GM19043 (cell line): ENCODE measurements around the gene FTL.

ENCODE experiments used
- ATAC-seq: cut with Tn5 transposase; IDR thresholded peaks from one replicate; pipeline ENCODE4 v1.9.1; 2021; ENCODE audit warnings: low read depth; ENCODE audit not compliant: unreplicated experiment

Gene FTL

DNA sequence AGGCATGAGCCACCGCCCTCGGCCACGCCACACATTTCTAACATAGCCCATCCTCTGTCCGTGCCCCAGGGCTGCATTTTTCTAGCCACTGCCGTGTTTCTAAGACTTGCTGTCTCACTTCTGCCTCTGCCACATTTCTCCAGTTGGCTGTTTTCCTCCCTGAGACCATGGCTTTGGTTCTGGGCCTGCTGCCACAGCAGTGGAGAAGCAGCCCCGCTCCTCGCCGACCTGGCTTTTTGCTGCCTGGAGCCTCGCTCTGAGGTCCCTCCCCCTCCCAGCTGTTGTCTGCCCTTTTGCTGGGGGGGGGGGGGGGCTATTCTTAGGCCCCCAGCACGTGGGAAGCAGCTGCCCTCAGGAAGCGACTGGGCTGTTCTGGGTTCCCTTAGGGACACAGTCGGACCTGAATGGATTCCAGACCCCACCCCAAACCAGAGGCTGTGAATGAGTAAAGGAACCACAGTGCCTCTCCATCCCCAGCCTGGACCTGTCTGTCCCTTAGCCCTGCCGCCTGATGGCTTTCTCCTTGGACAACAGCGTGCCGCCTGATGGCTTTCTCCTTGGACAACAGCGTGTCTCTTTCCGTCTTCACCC lies 24.7 kb downstream of the FTL start:
- no peak for ATAC-seq

- no peak for ATAC-seq
Observed at GRCh38 chr19:48990400-48990799, 25.3 kb downstream of the FTL start.

- no peak for ATAC-seq
Observed at GRCh38 chr19:48991011-48991609, 26.0 kb downstream of the FTL start.

DNA sequence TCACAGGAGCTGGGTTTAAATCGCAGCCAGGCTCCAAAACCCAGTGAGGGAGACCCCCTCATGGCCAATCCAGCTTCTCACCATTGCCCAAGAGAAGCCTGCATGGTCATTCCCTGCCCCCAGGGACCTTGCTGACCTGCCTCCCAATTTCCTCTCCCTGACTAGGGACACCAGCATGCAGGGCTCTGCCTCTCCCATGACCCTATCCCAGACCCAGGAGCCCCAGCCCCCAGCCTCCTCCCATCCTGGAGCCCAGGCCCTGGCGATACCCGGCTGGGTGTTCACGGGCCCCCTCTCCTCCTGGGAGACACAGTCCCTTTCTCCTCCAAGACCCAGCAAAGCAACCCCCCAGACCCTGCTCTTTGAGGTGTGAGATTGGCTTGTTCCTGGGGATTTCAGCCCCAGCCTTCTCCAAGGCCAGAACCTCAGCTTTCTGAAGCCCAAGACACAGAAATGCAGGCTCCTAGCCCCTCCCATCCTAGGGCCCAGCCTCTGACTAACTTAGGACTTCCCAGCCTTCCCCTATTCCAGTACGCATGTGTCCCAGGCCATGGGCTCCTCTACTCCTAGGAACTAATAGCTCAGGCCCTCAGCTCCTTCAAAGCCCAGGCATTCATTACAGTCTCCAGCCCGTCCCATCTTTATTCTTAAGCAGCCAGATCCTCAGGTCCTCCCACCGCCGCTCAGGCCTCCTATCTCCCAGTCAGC lies 26.9 kb downstream of the FTL start:
- no peak for ATAC-seq

DNA sequence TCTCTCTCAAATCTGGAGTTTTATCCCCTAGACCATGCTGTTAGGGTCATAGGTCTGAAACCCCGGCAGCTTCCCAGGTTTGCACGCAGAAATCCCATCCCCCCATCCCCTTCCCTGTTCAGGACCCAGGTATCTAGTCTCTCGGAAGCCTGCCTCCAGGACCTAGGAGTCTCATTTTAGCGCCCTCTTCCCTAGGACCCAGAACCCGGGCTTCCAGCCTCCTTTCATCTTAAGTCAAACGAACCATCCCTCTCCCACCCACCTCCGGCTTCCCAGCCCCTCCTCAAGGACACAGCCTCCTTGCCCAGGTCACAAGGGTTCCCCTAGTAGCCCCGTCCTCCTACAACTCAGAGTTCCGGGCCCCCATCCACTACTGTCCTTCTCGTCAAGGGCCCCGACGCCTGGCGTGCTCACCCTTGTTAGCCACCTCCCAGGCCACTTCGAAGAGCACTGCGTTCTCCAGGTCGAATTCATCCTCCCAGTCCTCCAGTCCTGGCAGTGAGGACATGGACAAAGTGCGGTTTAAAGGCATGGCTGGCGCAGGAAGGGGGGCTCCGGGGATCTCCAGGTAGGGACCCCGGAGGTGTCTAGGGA lies 27.6 kb downstream of the FTL start:
- no peak for ATAC-seq

GRCh38 chr19:48993175-48994034 lies 28.3 kb downstream of the FTL start, which contains the start of the genes GYS1 and RUVBL2:
TSS of gene GYS1 (minus strand) at chr19:48993309. CDS start at chr19:48993112, 197 bp downstream.
TSS of gene RUVBL2 (plus strand) at chr19:48993887. CDS start at chr19:48993912, 25 bp downstream.
- ATAC-seq = peak; percentile 87

- no peak for ATAC-seq
Observed at GRCh38 chr19:48994035-48994386, 28.9 kb downstream of the FTL start.

GRCh38 chr19:48997972-48998371 lies 32.9 kb downstream of the FTL start:
- no peak for ATAC-seq

DNA sequence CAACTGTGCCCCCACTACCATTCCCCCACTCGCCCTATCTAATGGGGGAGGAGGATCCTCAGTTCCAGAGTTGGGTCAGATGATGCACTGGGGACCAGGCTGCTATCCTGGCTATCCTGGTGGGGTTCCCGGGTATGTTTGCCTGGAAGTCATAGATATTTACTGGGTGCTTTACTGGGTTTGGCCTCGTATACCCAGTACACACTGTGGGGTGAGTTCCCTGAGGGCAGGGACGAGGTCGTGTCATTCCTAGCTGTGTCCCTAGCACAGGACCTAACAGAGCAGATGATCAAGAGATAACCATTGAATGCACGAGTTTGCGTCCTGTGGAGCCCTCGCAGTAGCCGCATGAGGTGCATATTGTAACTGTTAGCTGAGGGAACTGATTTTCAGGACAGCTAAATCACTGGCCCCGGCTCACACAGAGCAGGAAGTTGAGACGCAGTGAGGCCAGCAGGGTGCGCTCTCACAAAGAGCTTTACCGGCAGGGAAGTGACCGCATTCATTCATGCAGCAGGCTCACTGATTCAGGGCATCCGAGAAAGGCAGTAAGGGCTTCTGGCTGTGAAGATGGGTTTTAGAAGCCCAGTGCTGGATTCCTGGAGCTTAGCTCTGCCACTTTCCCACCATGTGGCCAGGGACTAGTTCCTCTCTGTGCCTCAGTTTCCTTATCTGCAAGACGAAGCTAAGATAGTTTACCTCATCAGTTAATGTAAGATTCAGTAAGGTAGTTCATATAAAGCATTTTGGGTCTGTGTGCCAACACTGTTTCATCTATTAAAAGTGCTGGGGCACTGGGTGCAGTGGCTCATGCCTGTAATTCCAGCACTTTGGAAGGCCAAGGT lies 34.6 kb downstream of the FTL start:
- ATAC-seq = no peak

DNA sequence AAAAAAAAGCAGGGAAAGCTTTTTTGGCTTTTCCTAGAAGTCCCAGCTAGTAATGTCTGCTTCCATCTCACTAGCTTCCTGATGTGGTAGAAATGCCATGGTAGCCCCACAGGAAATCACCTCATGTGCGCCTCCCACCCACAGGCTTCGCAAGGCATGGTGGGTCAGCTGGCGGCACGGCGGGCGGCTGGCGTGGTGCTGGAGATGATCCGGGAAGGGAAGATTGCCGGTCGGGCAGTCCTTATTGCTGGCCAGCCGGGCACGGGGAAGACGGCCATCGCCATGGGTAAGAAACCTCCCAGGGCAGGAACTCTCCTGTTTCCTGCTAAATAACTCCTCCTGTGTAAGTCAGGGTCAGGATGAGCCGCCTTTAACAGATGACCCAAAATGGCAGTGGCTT lies 39.0 kb downstream of the FTL start:
- no peak for ATAC-seq

GRCh38 chr19:49004964-49005614 lies 40.0 kb downstream of the FTL start:
- no peak for ATAC-seq

GRCh38 chr19:49006905-49007304 lies 41.8 kb downstream of the FTL start:
- ATAC-seq = no peak

- no peak for ATAC-seq
Observed at GRCh38 chr19:49009828-49010227, 44.7 kb downstream of the FTL start.

DNA sequence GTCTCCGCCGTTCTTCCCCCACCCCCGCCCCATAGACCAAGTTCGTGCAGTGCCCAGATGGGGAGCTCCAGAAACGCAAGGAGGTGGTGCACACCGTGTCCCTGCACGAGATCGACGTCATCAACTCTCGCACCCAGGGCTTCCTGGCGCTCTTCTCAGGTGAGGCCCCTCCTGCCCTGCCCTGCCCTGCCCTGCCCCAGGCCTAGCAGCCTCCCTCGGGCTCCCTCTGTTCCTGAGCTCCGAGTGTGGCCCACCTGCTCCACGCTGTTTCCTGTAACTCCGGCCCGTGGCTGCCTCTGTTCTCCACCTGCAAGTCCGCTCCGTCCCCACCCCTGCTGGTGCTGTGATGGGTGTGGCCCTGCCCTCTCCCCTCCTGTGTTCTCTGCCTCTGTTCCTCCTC lies 45.3 kb downstream of the FTL start:
- ATAC-seq = no peak

GRCh38 chr19:49011194-49011593 lies 46.1 kb downstream of the FTL start:
- no peak for ATAC-seq

DNA sequence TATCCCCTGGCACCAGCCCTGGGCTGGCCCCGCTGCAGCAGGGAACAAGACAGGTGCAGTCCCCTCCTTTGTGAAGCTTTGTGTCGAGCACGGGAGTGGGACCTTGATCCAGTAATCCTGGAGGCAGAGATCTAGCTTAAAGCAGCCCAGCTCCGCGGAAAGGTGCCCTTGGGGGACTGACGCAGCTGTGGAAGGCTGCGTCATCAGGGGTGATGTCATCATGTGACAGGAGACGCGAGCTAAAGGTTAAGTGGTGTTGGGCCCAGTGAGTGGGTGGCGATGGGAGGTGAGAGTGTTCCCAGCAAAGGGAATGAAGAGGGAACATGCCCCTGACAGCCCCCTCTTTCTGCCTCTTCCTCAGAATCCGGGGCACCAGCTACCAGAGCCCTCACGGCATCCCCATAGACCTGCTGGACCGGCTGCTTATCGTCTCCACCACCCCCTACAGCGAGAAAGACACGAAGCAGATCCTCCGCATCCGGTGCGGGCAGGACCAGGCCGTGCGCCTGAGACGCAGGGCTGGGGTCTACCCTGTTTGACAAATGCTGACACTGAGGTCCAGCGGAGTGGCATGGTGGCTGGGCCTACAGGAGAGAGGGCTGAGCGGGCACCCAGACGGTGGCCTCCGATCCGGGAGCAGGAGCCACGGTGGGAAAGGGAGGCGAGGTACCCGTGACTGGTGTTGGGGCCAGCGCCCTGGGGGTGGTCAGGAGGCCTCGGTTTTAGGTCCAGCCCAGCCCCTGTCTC lies 49.2 kb downstream of the FTL start:
- no peak for ATAC-seq

GRCh38 chr19:49014870-49015255 lies 49.8 kb downstream of the FTL start:
- no peak for ATAC-seq

DNA sequence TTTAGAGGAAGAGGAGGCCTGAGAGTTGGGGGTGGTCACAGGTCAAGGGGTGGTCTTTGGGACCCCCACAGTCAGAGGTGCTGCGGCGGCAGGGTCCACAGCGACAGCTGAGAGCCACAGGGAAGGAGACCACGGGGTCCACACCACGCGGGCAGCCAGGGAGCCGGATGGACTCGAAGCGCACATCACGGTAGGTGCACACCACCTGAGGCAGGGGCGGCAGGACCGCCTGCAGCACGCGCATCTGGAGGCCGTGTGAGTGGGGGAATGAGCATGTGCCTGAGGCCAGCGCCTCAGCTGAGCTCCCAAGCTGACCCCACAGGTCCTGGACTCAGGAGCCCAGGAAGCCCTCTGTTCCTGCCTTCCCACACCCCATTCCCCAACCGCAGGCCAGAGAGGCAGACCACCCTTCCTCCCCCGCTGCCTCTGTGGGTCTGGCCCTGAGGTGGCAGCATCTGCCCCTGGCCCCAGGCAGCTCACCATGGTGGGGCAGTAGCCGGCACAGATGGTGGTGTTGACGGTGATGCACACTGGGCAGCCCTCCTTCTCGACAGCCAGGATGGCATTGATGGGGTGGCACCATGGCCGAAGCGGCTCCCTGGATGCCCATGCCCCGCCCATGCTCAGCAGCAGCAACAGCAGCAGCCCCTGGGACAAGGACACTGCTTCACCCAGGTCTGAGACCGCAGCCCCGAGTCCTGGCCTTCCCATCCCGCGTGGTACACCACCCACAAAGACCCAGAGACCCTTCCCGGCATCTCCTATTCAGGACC lies 51.1 kb downstream of the FTL start:
- ATAC-seq = no peak
